Astrocyte (in vitro differentiated cells and primary cell): Measurements from ENCODE around the gene HRAS. TPM values are rescaled to one million over a fixed set of nuclear protein-coding genes. Genes with fewer than 3 reads are reported as not detected.

Experiments
- DNase-seq: peaks from one replicate; pipeline ENCODE4 v3.0.0-alpha.2; 2010; ENCODE audit warnings: low read depth
- FAIRE-seq: peaks from 2 replicates; lab custom pipeline; 2011; peaks lifted over from hg19 to GRCh38; lab: Jason Lieb, UNC
- H2AFZ ChIP-seq: 2 replicates; pipeline ENCODE4 v1.6.0; 2012; ENCODE audit warnings: low read depth, low read length, inconsistent platforms
- H3K27ac ChIP-seq: 2 replicates; pipeline ENCODE4 v1.5.1; 2011; ENCODE audit warnings: low read depth, low read length, inconsistent platforms
- H3K27me3 ChIP-seq: 2 replicates; pipeline ENCODE4 v1.6.0; 2011; ENCODE audit warnings: low read length, inconsistent platforms; ENCODE audit not compliant: insufficient read depth
- H3K36me3 ChIP-seq: 2 replicates; pipeline ENCODE4 v1.5.1; 2011; ENCODE audit warnings: low read length, inconsistent platforms; ENCODE audit not compliant: insufficient read depth
- H3K4me1 ChIP-seq: 2 replicates; pipeline ENCODE4 v1.5.1; 2011; ENCODE audit warnings: low read length, inconsistent platforms; ENCODE audit not compliant: insufficient read depth
- H3K4me2 ChIP-seq: 2 replicates; pipeline ENCODE4 v1.6.0; 2012; ENCODE audit warnings: low read length, inconsistent platforms
- H3K4me3 ChIP-seq: 2 replicates; pipeline ENCODE4 v1.5.1; 2011; ENCODE audit warnings: low read depth, mild to moderate bottlenecking, low read length, inconsistent platforms; ENCODE audit not compliant: insufficient read depth
- H3K79me2 ChIP-seq: 2 replicates; pipeline ENCODE4 v1.6.0; 2012; ENCODE audit warnings: mild to moderate bottlenecking, low read length, inconsistent platforms; ENCODE audit not compliant: insufficient read depth
- H3K9ac ChIP-seq: 2 replicates; pipeline ENCODE4 v1.6.0; 2012; ENCODE audit warnings: mild to moderate bottlenecking, low read length, inconsistent platforms
- H3K9me3 ChIP-seq: 2 replicates; pipeline ENCODE4 v1.5.1; 2012; ENCODE audit warnings: low read depth, mild to moderate bottlenecking, low read length, inconsistent platforms; ENCODE audit not compliant: insufficient read depth
- H4K20me1 ChIP-seq: 2 replicates; pipeline ENCODE4 v1.6.0; 2012; ENCODE audit warnings: low read length, inconsistent platforms; ENCODE audit not compliant: insufficient read depth
- H3K27ac Mint-ChIP-seq: one replicate; pipeline ENCODE4 v1.8.0; 2021; ENCODE audit warnings: mild to moderate bottlenecking, mixed read lengths; ENCODE audit not compliant: unreplicated experiment
- H3K27me3 Mint-ChIP-seq: one replicate; pipeline ENCODE4 v1.8.0; 2021; ENCODE audit warnings: low read depth, mixed read lengths; ENCODE audit not compliant: unreplicated experiment
- H3K36me3 Mint-ChIP-seq: one replicate; pipeline ENCODE4 v1.8.0; 2021; ENCODE audit warnings: low read depth, mixed read lengths; ENCODE audit not compliant: unreplicated experiment
- H3K4me1 Mint-ChIP-seq: one replicate; pipeline ENCODE4 v1.8.0; 2021; ENCODE audit warnings: low read depth, mixed read lengths; ENCODE audit not compliant: unreplicated experiment
- H3K4me3 Mint-ChIP-seq: one replicate; pipeline ENCODE4 v1.8.0; 2021; ENCODE audit warnings: mild to moderate bottlenecking, moderate library complexity, mixed read lengths; ENCODE audit not compliant: unreplicated experiment
- H3K9me3 Mint-ChIP-seq: one replicate; pipeline ENCODE4 v1.8.0; 2021; ENCODE audit warnings: mild to moderate bottlenecking, mixed read lengths; ENCODE audit not compliant: unreplicated experiment
- CTCF ChIP-seq: IDR thresholded peaks from 2 replicates; pipeline ENCODE4 v1.5.1; 2011; ENCODE audit warnings: low read depth, mild to moderate bottlenecking, inconsistent platforms, low read length, moderate library complexity; ENCODE audit not compliant: insufficient read depth
- EZH2 ChIP-seq: IDR thresholded peaks from 2 replicates; pipeline ENCODE4 v1.6.1; 2012; ENCODE audit warnings: mild to moderate bottlenecking, low read length, inconsistent platforms; ENCODE audit not compliant: insufficient read depth
- total RNA-seq: library from RNA; stranded (reverse); gene quantifications from 2 replicates; pipeline ENCODE4 v1.2.1, GENCODE V29; 2021

HRAS gene
- total RNA-seq, 1 donor from 2014 or later = 84.2 TPM

GRCh38 chr11:562046-562645 lies 26.8 kb upstream of the HRAS start:
- DNase-seq (no peak), FAIRE-seq (no peak)
- no peak overlapping the region for H3K9ac ChIP-seq
- no peaks in the 10 kb centered on the region for H3K36me3 ChIP-seq
- H3K27me3 Mint-ChIP-seq = peaks cover 3% of the 10 kb centered on the region
- peaks cover 2% of the 10 kb centered on the region for H3K9me3 Mint-ChIP-seq
- H3K4me1 ChIP-seq = peaks cover 8% of the 10 kb centered on the region
- H3K27ac ChIP-seq = no peak overlapping the region
- peak overlapping the region; percentile 93 for H3K4me2 ChIP-seq
- peaks cover 9% of the 10 kb centered on the region for H3K27me3 ChIP-seq
- H3K4me3 ChIP-seq = no peak overlapping the region
- no peaks in the 10 kb centered on the region for H3K79me2 ChIP-seq
- H3K9me3 ChIP-seq = no peaks in the 10 kb centered on the region
- no peak overlapping the region for H2AFZ ChIP-seq
- peaks cover 9% of the 10 kb centered on the region for H3K36me3 Mint-ChIP-seq
- peak overlapping the region; percentile 91 for H3K4me3 Mint-ChIP-seq
- no peak overlapping the region for H3K27ac Mint-ChIP-seq
- TF ChIP-seq EZH2 (no peak), CTCF (no peak)
- H3K4me1 Mint-ChIP-seq = peaks cover 7% of the 10 kb centered on the region
- H4K20me1 ChIP-seq = no peaks in the 10 kb centered on the region

- Histone ChIP-seq H3K4me3 (peak overlapping the region; percentile 67), H4K20me1 (no peaks in the 10 kb centered on the region), H3K9me3 (no peaks in the 10 kb centered on the region), H3K36me3 (no peaks in the 10 kb centered on the region), H3K27me3 (peaks cover 17% of the 10 kb centered on the region), H3K27ac (no peak overlapping the region), H3K79me2 (no peaks in the 10 kb centered on the region), H3K4me2 (peak overlapping the region; percentile 93), H3K9ac (peak overlapping the region; percentile 68), H2AFZ (peak overlapping the region; percentile 81), H3K4me1 (peaks cover 8% of the 10 kb centered on the region)
- Mint-ChIP-seq H3K9me3 (peaks cover 2% of the 10 kb centered on the region), H3K27me3 (peaks cover 7% of the 10 kb centered on the region), H3K36me3 (peaks cover 9% of the 10 kb centered on the region), H3K4me3 (peak overlapping the region; percentile 91), H3K27ac (peak overlapping the region; percentile 66), H3K4me1 (peaks cover 5% of the 10 kb centered on the region)
- DNase-seq (no peak), FAIRE-seq (no peak)
- TF ChIP-seq EZH2 = no peak
- no peak for TF ChIP-seq CTCF
These were observed 26.0 kb upstream of the HRAS start for GRCh38 chr11:561148-562003.
